Activated CD8-positive, alpha-beta T cell treated with anti-CD3 and anti-CD28 coated beads, Interleukin-2, amount 10 ng/mL, durations not matched to agents 7 days and 5 days (primary cell): ENCODE measurements around the gene TMEM214. TPM values are rescaled to one million over a fixed set of nuclear protein-coding genes. Genes with fewer than 3 reads are reported as not detected.

Source experiments
- ATAC-seq: fragments of 150-1000 bp; cut with Tn5 transposase; one replicate; pipeline ENCODE4 v1.10.0; 2021; ENCODE audit warnings: moderate library complexity
- CTCF ChIA-PET: fragments of 350-600 bp; sonication (Branson Sonifier 250); formaldehyde crosslinking; loops from one replicate; lab custom pipeline; 2021; ENCODE audit warnings: antibody characterized with exemption; lab: Charles Lee
- POLR2A ChIA-PET: fragments of 350-600 bp; sonication (Branson Sonifier 250); formaldehyde crosslinking; loops from one replicate; lab custom pipeline; 2021; ENCODE audit warnings: antibody characterized with exemption; lab: Charles Lee
- DNase-seq: peaks from one replicate; pipeline ENCODE4 v3.0.0-alpha.2; 2020
- H3K27ac Mint-ChIP-seq: one replicate; pipeline ENCODE4 v1.8.0; 2021; ENCODE audit warnings: mild to moderate bottlenecking, mixed read lengths
- H3K27me3 Mint-ChIP-seq: one replicate; pipeline ENCODE4 v1.8.0; 2021; ENCODE audit warnings: low read depth, mixed read lengths
- H3K36me3 Mint-ChIP-seq: one replicate; pipeline ENCODE4 v1.8.0; 2021; ENCODE audit warnings: low read depth, mixed read lengths
- H3K4me1 Mint-ChIP-seq: one replicate; pipeline ENCODE4 v1.8.0; 2021; ENCODE audit warnings: low read depth, mixed read lengths
- H3K4me3 Mint-ChIP-seq: one replicate; pipeline ENCODE4 v1.8.0; 2021; ENCODE audit warnings: mild to moderate bottlenecking, mixed read lengths
- H3K9me3 Mint-ChIP-seq: one replicate; pipeline ENCODE4 v1.8.0; 2022; ENCODE audit warnings: mixed read lengths; ENCODE audit not compliant: insufficient read depth
- total RNA-seq, 2 experiments: library from RNA; stranded (reverse); gene quantifications; one replicate each; pipeline ENCODE4 v1.2.3, GENCODE V29; 2021

Gene TMEM214
- total RNA-seq, 2 experiments from 2014 or later = 73.7 to 75.6 TPM

GRCh38 chr2:27080140-27080469 is 47.3 kb downstream of the TMEM214 start:
- Mint-ChIP-seq H3K27ac (peak overlapping the region; percentile 98), H3K4me1 (peaks cover 60% of the 10 kb centered on the region), H3K4me3 (no peak overlapping the region), H3K9me3 (no peaks in the 10 kb centered on the region), H3K27me3 (no peaks in the 10 kb centered on the region), H3K36me3 (no peaks in the 10 kb centered on the region)
- ChIA-PET CTCF (interaction anchor here (1.3 to 3.4 kb wide), 2 partner anchors 8 to 31 kb away, joined by 4 to 28 read pairs; partner anchors contain the start of gene OST4), POLR2A (interaction anchor here (2.2 to 4.5 kb wide), 2 partner anchors 8 to 29 kb away, joined by 16 to 34 read pairs; partner anchors contain the start of genes AGBL5 and OST4)
- no peak for DNase-seq
- no peak for ATAC-seq

GRCh38 chr2:27080603-27080936 is 47.8 kb downstream of the TMEM214 start:
- ATAC-seq (no peak), DNase-seq (peak; percentile 30)
- ChIA-PET POLR2A (interaction anchor here (1.3 to 4.5 kb wide), 3 partner anchors 8 to 30 kb away, joined by 5 to 34 read pairs (median 16); partner anchors contain the start of genes AGBL5 and OST4), CTCF (interaction anchor here (1.0 to 3.4 kb wide), 7 partner anchors 9 to 199 kb away, joined by 3 to 28 read pairs (median 5); partner anchors contain the start of genes AGBL5, OST4 and PREB)
- H3K36me3 Mint-ChIP-seq = no peaks in the 10 kb centered on the region
- H3K27me3 Mint-ChIP-seq = no peaks in the 10 kb centered on the region
- H3K27ac Mint-ChIP-seq = peak overlapping the region; percentile 98
- H3K4me3 Mint-ChIP-seq = peak overlapping the region; percentile 6
- no peaks in the 10 kb centered on the region for H3K9me3 Mint-ChIP-seq
- peaks cover 60% of the 10 kb centered on the region for H3K4me1 Mint-ChIP-seq

GRCh38 chr2:27081984-27082772 is 49.4 kb downstream of the TMEM214 start:
- POLR2A ChIA-PET = interaction anchor here (0.8 to 4.5 kb wide), 7 partner anchors 10 to 130 kb away, joined by 3 to 34 read pairs (median 3); partner anchors contain the start of genes AGBL5, ATRAID, OST4 and SLC5A6
- Mint-ChIP-seq H3K4me1 (peaks cover 53% of the 10 kb centered on the region), H3K36me3 (no peaks in the 10 kb centered on the region), H3K9me3 (no peaks in the 10 kb centered on the region), H3K4me3 (peak overlapping the region; percentile 72), H3K27me3 (no peaks in the 10 kb centered on the region), H3K27ac (peak overlapping the region; percentile 98)
- ATAC-seq (no peak), DNase-seq (no peak)
- CTCF ChIA-PET = interaction anchor here (0.7 to 3.4 kb wide), 6 partner anchors 10 to 952 kb away, joined by 3 to 28 read pairs (median 4); partner anchors contain the start of genes AGBL5 and OST4

GRCh38 chr2:27082773-27083409 is 50.1 kb downstream of the TMEM214 start:
- DNase-seq (no peak), ATAC-seq (no peak)
- Mint-ChIP-seq H3K27ac (peak overlapping the region; percentile 67), H3K9me3 (no peaks in the 10 kb centered on the region), H3K4me1 (peaks cover 54% of the 10 kb centered on the region), H3K4me3 (no peak overlapping the region), H3K27me3 (no peaks in the 10 kb centered on the region), H3K36me3 (no peaks in the 10 kb centered on the region)
- ChIA-PET POLR2A (interaction anchor here (0.8 to 4.5 kb wide), 5 partner anchors 11 to 129 kb away, joined by 3 to 34 read pairs (median 4); partner anchors contain the start of genes ATRAID, OST4 and SLC5A6), CTCF (interaction anchor here (1.1 to 3.4 kb wide), 2 partner anchors 11 to 51 kb away, joined by 3 to 28 read pairs; partner anchors contain the start of gene OST4)

GRCh38 chr2:27083410-27084296 is 50.9 kb downstream of the TMEM214 start:
- Mint-ChIP-seq H3K4me3 (no peak overlapping the region), H3K27me3 (no peaks in the 10 kb centered on the region), H3K9me3 (no peaks in the 10 kb centered on the region), H3K36me3 (no peaks in the 10 kb centered on the region), H3K4me1 (peaks cover 58% of the 10 kb centered on the region), H3K27ac (peak overlapping the region; percentile 43)
- DNase-seq (no peak), ATAC-seq (no peak)
- ChIA-PET POLR2A (interaction anchor here (0.9 to 4.5 kb wide), 5 partner anchors 11 to 128 kb away, joined by 3 to 34 read pairs (median 4); partner anchors contain the start of genes ATRAID, OST4 and SLC5A6), CTCF (interaction anchor here (1.1 to 3.4 kb wide), 4 partner anchors 12 to 122 kb away, joined by 3 to 28 read pairs (median 6); partner anchors contain the start of genes AGBL5 and OST4)

GRCh38 chr2:27084297-27085061 is 51.7 kb downstream of the TMEM214 start:
- DNase-seq (no peak), ATAC-seq (no peak)
- Mint-ChIP-seq H3K4me1 (peaks cover 65% of the 10 kb centered on the region), H3K36me3 (no peaks in the 10 kb centered on the region), H3K27me3 (no peaks in the 10 kb centered on the region), H3K4me3 (peak overlapping the region; percentile 80), H3K27ac (peak overlapping the region; percentile 61), H3K9me3 (no peaks in the 10 kb centered on the region)
- POLR2A ChIA-PET = interaction anchor here (1.0 to 1.7 kb wide), 3 partner anchors 13 to 128 kb away, joined by 3 to 12 read pairs (median 4); partner anchors contain the start of genes ATRAID, OST4 and SLC5A6
- CTCF ChIA-PET = interaction anchor here (1.2 to 1.7 kb wide), 4 partner anchors 13 to 122 kb away, joined by 5 to 8 read pairs (median 6); partner anchors contain the start of genes AGBL5 and OST4

GRCh38 chr2:27085062-27085672 is 52.4 kb downstream of the TMEM214 start:
- ChIA-PET POLR2A (interaction anchor here (0.7 to 1.9 kb wide), 6 partner anchors 11 to 375 kb away, joined by 3 to 12 read pairs (median 5); partner anchors contain the start of genes OST4, PREB and SNX17), CTCF (interaction anchor here (0.9 to 1.7 kb wide), 5 partner anchors 14 to 123 kb away, joined by 3 to 8 read pairs (median 6); partner anchors contain the start of genes AGBL5 and OST4)
- no peaks in the 10 kb centered on the region for H3K27me3 Mint-ChIP-seq
- peak overlapping the region; percentile 80 for H3K4me3 Mint-ChIP-seq
- DNase-seq (no peak), ATAC-seq (no peak)
- peaks cover 67% of the 10 kb centered on the region for H3K4me1 Mint-ChIP-seq
- peak overlapping the region; percentile 84 for H3K27ac Mint-ChIP-seq
- no peaks in the 10 kb centered on the region for H3K36me3 Mint-ChIP-seq
- no peaks in the 10 kb centered on the region for H3K9me3 Mint-ChIP-seq

- Mint-ChIP-seq H3K27ac (peak overlapping the region; percentile 84), H3K36me3 (no peaks in the 10 kb centered on the region), H3K4me3 (peak overlapping the region; percentile 80), H3K9me3 (no peaks in the 10 kb centered on the region), H3K27me3 (no peaks in the 10 kb centered on the region), H3K4me1 (peaks cover 64% of the 10 kb centered on the region)
- ATAC-seq = peak; percentile 2
- ChIA-PET CTCF (interaction anchor here (0.9 to 1.7 kb wide), 4 partner anchors 14 to 124 kb away, joined by 3 to 7 read pairs (median 6); partner anchors contain the start of gene OST4), POLR2A (interaction anchor here (0.7 to 1.9 kb wide), 6 partner anchors 12 to 375 kb away, joined by 3 to 12 read pairs (median 5); partner anchors contain the start of genes OST4, PREB and SNX17)
- DNase-seq = peak; percentile 53
Measured at GRCh38 chr2:27085673-27086089, 52.9 kb downstream of the TMEM214 start.

GRCh38 chr2:27086090-27086723 is 53.4 kb downstream of the TMEM214 start:
- ChIA-PET CTCF (interaction anchor here (0.8 to 1.7 kb wide), 10 partner anchors 14 to 216 kb away, joined by 3 to 9 read pairs (median 6); partner anchors contain the start of genes ABHD1 and PREB), POLR2A (interaction anchor here (1.0 to 1.9 kb wide), 5 partner anchors 12 to 285 kb away, joined by 3 to 12 read pairs (median 5); partner anchors contain the start of genes OST4 and SNX17)
- peak; percentile 90 for ATAC-seq
- Mint-ChIP-seq H3K27me3 (no peaks in the 10 kb centered on the region), H3K36me3 (no peaks in the 10 kb centered on the region), H3K27ac (peak overlapping the region; percentile 88), H3K9me3 (no peaks in the 10 kb centered on the region), H3K4me3 (peak overlapping the region; percentile 80), H3K4me1 (peaks cover 59% of the 10 kb centered on the region)
- peak; percentile 97 for DNase-seq
